Ishikawa (cell line): ENCODE results near the gene RARB.

Experiments
- CEBPB ChIP-seq: IDR thresholded peaks from 2 replicates; pipeline ENCODE4 v1.6.1; 2012
- CREB1 ChIP-seq: IDR thresholded peaks from 2 replicates; pipeline ENCODE4 v1.6.1; 2012; ENCODE audit warnings: low read depth
- EGR1 ChIP-seq: IDR thresholded peaks from 2 replicates; pipeline ENCODE4 v1.6.1; 2012
- EP300 ChIP-seq: IDR thresholded peaks from 2 replicates; pipeline ENCODE4 v1.6.1; 2012; ENCODE audit warnings: borderline replicate concordance
- FOXM1 ChIP-seq: IDR thresholded peaks from 2 replicates; pipeline ENCODE4 v1.6.1; 2012; ENCODE audit warnings: low read depth, borderline replicate concordance
- MAX ChIP-seq: IDR thresholded peaks from 2 replicates; pipeline ENCODE4 v1.6.1; 2012
- NFIC ChIP-seq: IDR thresholded peaks from 2 replicates; pipeline ENCODE4 v1.6.1; 2012
- RAD21 ChIP-seq: IDR thresholded peaks from 2 replicates; pipeline ENCODE4 v1.6.1; 2012; ENCODE audit warnings: low read depth
- REST ChIP-seq: IDR thresholded peaks from 2 replicates; pipeline ENCODE4 v1.6.1; 2012; ENCODE audit warnings: low read depth, mild to moderate bottlenecking
- TAF1 ChIP-seq: IDR thresholded peaks from 2 replicates; pipeline ENCODE4 v1.6.1; 2012; ENCODE audit warnings: low read depth, mild to moderate bottlenecking
- TCF12 ChIP-seq: IDR thresholded peaks from 2 replicates; pipeline ENCODE4 v1.6.1; 2012; ENCODE audit warnings: low read depth
- TEAD4 ChIP-seq: IDR thresholded peaks from 2 replicates; pipeline ENCODE4 v1.6.1; 2012
- USF1 ChIP-seq: IDR thresholded peaks from 2 replicates; pipeline ENCODE4 v1.6.1; 2012
- YY1 ChIP-seq: IDR thresholded peaks from 2 replicates; pipeline ENCODE4 v1.6.1; 2012; ENCODE audit warnings: low read depth
- ZBTB7A ChIP-seq: IDR thresholded peaks from 2 replicates; pipeline ENCODE4 v1.6.1; 2012; ENCODE audit warnings: low read depth

Gene RARB

GRCh38 chr3:25421747-25422146 is 6.3 kb upstream of the RARB start:
- TF ChIP-seq ZBTB7A = no peak
- TF ChIP-seq FOXM1 = no peak
- TF ChIP-seq CEBPB = no peak

GRCh38 chr3:25423780-25424588 is 4.1 kb upstream of the RARB start:
- TF ChIP-seq EGR1 (no peak), USF1 (no peak), RAD21 (no peak), EP300 (no peak), CREB1 (no peak), ZBTB7A (no peak), FOXM1 (no peak), CEBPB (no peak)

GRCh38 chr3:25424614-25425013 is 3.4 kb upstream of the RARB start:
- TF ChIP-seq TAF1 (no peak), EP300 (no peak), TCF12 (no peak)

GRCh38 chr3:25426408-25426807 is 1.7 kb upstream of the RARB start:
- TF ChIP-seq NFIC (no peak), TAF1 (no peak), RAD21 (no peak)

- TF ChIP-seq TEAD4 (no peak), EGR1 (no peak), CEBPB (no peak), EP300 (no peak), NFIC (no peak), YY1 (no peak), REST (no peak), RAD21 (no peak), CREB1 (no peak), MAX (no peak), FOXM1 (no peak), TCF12 (no peak)
Measured at GRCh38 chr3:25427155-25427554, 908 bp upstream of the RARB start.

GRCh38 chr3:25427563-25427941 is 511 bp upstream of the RARB start:
- no peak for TF ChIP-seq TAF1
- no peak for TF ChIP-seq NFIC
- TF ChIP-seq EGR1 = no peak
- TF ChIP-seq CREB1 = no peak
- no peak for TF ChIP-seq EP300
- TF ChIP-seq RAD21 = no peak
- TF ChIP-seq TEAD4 = no peak
- no peak for TF ChIP-seq YY1
- no peak for TF ChIP-seq FOXM1
- no peak for TF ChIP-seq CEBPB
- TF ChIP-seq ZBTB7A = no peak
- no peak for TF ChIP-seq MAX
- no peak for TF ChIP-seq USF1
- no peak for TF ChIP-seq REST
- TF ChIP-seq TCF12 = no peak
